Measurements from ENCODE around the gene MRPS18B. TPM values are rescaled to one million over a fixed set of nuclear protein-coding genes. Genes with fewer than 3 reads are reported as not detected.
A peak's percentile ranks its signal among the peaks of the same experiment; 100 is the strongest.

Gene MRPS18B
- total and polyA plus RNA-seq, 11 donors: 84.2 to 219 (median 122) TPM

DNA sequence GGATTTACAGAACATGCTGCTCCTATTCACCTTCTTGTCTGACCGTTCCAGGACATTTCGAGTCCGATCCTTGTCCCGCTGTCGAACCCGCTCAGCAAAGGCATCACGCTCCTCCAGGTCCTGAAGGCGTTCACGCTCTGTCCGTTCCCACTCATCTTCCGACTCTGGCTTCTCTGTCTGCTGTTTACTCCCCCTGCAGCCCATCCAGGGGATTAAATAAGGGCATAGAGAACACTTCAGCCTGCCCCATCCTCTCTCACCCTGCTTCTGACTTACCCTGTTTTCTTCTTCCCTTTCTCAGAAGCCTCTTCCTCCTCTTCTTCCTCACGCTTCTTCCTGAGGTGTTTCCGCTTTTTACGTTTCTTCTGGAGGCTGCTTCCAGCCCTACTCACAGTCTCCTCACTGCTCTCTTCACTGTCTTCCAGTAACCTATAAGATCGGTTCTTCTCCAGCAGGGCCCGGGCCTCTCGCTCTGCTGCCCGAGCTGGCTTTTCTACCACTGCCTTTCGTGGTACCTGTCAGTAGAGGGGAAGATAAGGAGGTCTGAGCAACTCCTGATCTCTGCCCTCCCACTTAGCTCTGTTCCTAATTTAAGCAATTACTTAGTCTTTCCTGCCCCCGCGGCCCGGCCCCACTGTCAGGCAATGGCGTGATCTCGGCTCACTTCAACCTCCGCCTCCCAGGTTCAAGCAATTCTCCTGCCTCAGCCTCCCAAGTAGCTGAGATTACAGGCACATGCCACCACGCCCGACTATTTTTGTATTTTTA lies 53.3 kb downstream of the MRPS18B start:
- Histone ChIP-seq H3K4me1 (peaks cover 0 to 24% (median 15%) of the 10 kb centered on the region in 12 donors), H3K27me3 (no peaks in the 10 kb centered on the region), H3K27ac (no peak overlapping the region), H3K9me3 (no peaks in the 10 kb centered on the region), H3K36me3 (peaks cover 0 to 57% (median 53%) of the 10 kb centered on the region in 9 donors), H3K4me3 (peak overlapping the region in 1 of 12 donors; percentile 76)
- no peak for TF ChIP-seq POLR2A (IDR thresholded peaks at IDR 0.05)
- TF ChIP-seq, protein P1, sequence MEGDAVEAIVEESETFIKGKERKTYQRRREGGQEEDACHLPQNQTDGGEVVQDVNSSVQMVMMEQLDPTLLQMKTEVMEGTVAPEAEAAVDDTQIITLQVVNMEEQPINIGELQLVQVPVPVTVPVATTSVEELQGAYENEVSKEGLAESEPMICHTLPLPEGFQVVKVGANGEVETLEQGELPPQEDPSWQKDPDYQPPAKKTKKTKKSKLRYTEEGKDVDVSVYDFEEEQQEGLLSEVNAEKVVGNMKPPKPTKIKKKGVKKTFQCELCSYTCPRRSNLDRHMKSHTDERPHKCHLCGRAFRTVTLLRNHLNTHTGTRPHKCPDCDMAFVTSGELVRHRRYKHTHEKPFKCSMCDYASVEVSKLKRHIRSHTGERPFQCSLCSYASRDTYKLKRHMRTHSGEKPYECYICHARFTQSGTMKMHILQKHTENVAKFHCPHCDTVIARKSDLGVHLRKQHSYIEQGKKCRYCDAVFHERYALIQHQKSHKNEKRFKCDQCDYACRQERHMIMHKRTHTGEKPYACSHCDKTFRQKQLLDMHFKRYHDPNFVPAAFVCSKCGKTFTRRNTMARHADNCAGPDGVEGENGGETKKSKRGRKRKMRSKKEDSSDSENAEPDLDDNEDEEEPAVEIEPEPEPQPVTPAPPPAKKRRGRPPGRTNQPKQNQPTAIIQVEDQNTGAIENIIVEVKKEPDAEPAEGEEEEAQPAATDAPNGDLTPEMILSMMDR (IDR thresholded peaks at IDR 0.05): no peak
- ATAC-seq (no peak), DNase-seq (no peak)
- 80 to 85% (median 84%) methylated on average over 27 of the region's 27 CpGs for WGBS, 4 donors
- intact Hi-C loops (cut with DNase I): loop anchor here in 9 of 10 donors (5.0 to 10.0 kb wide), 6 partner anchors 54 to 204 kb away; partner anchors contain the start of genes HLA-E (in 3 of the 9), MRPS18B (in 1 of the 9) and PPP1R10 (in 1 of the 9)

DNA sequence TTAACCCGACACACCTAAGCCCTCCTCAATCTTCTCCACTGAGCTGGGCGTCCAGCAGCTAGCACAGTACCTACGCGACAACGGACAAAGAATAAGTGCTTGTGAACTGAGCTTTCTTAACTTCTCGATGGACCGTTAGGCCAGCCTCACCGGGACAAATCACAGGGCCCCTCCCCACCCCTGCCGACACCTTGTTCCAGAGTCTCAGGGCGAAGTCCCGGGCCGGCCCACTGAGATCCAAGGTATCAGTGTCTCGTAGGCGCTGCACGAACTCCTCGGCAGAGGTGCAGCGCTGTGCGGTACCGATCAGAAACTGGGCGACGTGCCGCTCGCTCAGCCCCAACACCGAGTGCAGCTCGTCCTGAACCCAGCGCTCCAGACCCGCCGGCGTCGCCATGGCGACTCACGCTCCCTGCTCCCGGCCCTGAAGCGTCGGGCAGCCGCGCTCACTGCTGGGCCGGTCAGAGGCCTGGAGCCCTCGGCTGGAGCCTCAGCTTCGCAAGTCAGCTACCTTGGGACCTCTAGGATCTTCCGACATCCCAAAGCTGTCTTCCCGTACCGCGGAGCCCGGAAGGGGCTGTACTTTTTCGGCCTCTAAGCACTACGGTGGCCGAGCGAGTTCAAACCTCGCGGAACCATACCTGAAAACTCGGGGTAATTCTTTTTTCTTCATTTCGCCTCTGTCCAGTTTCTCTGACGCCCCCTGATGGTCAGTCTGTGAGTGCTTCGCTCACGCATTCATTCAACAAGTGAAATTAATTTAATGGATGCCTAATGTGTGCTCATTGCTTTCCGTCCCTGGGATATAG lies 55.0 kb downstream of the MRPS18B start, which contains the start of gene DHX16:
DHX16 (minus strand) TSS at position 562 of the 809 bp plus-strand sequence; CDS start at position 397, 165 bp downstream.
- DNase-seq (peak; percentile 97 to 98 (median 97)), ATAC-seq (peak; percentile 64 to 93 (median 91))
- H3K4me1 ChIP-seq: peaks cover 0 to 24% (median 15%) of the 10 kb centered on the region in 12 donors
- peak within 1 kb of the TSS in 11 of 12 donors; percentile 66 to 85 (median 79) for H3K27ac ChIP-seq
- intact Hi-C loops (cut with DNase I): loop anchor here in 9 of 10 donors (5.0 to 10.0 kb wide), 6 partner anchors 55 to 202 kb away; partner anchors contain the start of genes HLA-E (in 3 of the 9), MRPS18B (in 1 of the 9) and PPP1R10 (in 1 of the 9)
- no peaks in the 10 kb centered on the region for H3K9me3 ChIP-seq
- 0 to 1% (median 0%) methylated on average over 37 to 57 of the region's 57 CpGs for WGBS, 4 donors
- peak within 1 kb of the TSS; percentile 76 to 98 (median 94) for H3K4me3 ChIP-seq
- H3K36me3 ChIP-seq: peaks cover 0 to 57% (median 52%) of the 10 kb centered on the region in 9 donors
- H3K27me3 ChIP-seq: no peaks in the 10 kb centered on the region
- TF ChIP-seq, protein P1 (IDR thresholded peaks at IDR 0.05): peak; percentile 77 to 97 (median 85)
- peak in 1 of 2 donors; percentile 48 for TF ChIP-seq POLR2A (IDR thresholded peaks at IDR 0.05)

MicroRNAs within 50 kb of the gene (microRNA counts, 767-probe panel; counts per million panel counts)
- microRNA hsa-miR-877-5p: 0 to 71.6 counts per million in 2 donors

Small RNA genes within 50 kb of the gene (microRNA-seq; reads per million reads assigned to microRNA genes)
- 18.6 to 59.5 (median 40.4) reads per million in 4 donors for gene MIR877

Other genes with a start within 250 kb of the MRPS18B start
- 100 to 1,000 TPM in 8 of 9 donors, 10 to 100 TPM in 1; 96.1 to 560 (median 162) TPM for gene HLA-E, start 128.3 kb upstream of the MRPS18B start, total RNA-seq
- 100 to 1,000 TPM; 160 to 200 TPM for gene HLA-E, start 128.3 kb upstream of the MRPS18B start, polyA plus RNA-seq
- gene GNL1, start 61.4 kb upstream of the MRPS18B start, total RNA-seq: 10 to 100 TPM in 8 of 9 donors, 1 to 10 TPM in 1; 9.1 to 32.4 (median 17.4) TPM
- gene GNL1, start 61.4 kb upstream of the MRPS18B start, polyA plus RNA-seq: 10 to 100 TPM; 17.7 to 33.5 TPM
- gene PRR3, start 60.5 kb upstream of the MRPS18B start, total RNA-seq: 1 to 10 TPM; 1.9 to 4.5 (median 2.9) TPM
- 1 to 10 TPM; 3.4 to 3.6 TPM for gene PRR3, start 60.5 kb upstream of the MRPS18B start, polyA plus RNA-seq
- 10 to 100 TPM; 35.1 to 49.0 (median 39.8) TPM for gene ABCF1, start 46.4 kb upstream of the MRPS18B start, total RNA-seq
- 10 to 100 TPM; 28.0 to 76.8 TPM for gene ABCF1, start 46.4 kb upstream of the MRPS18B start, polyA plus RNA-seq
- 10 to 100 TPM; 21.7 to 44.9 (median 29.9) TPM for gene PPP1R10, start 597 bp upstream of the MRPS18B start, total RNA-seq
- gene PPP1R10, start 597 bp upstream of the MRPS18B start, polyA plus RNA-seq: 1 to 10 TPM; 9.4 to 9.6 TPM
- 1 to 10 TPM; 1.1 to 7.0 (median 3.3) TPM for gene ATAT1, start 9.0 kb downstream of the MRPS18B start, total RNA-seq
- 1 to 10 TPM; 2.7 to 3.5 TPM for gene ATAT1, start 9.0 kb downstream of the MRPS18B start, polyA plus RNA-seq
- 10 to 100 TPM; 27.9 to 58.9 (median 47.4) TPM for gene C6orf136, start 29.3 kb downstream of the MRPS18B start, total RNA-seq
- gene C6orf136, start 29.3 kb downstream of the MRPS18B start, polyA plus RNA-seq: 10 to 100 TPM; 46.0 to 79.3 TPM
- gene DHX16, start 55.2 kb downstream of the MRPS18B start, total RNA-seq: 10 to 100 TPM; 17.6 to 26.1 (median 21.0) TPM
- gene DHX16, start 55.2 kb downstream of the MRPS18B start, polyA plus RNA-seq: 10 to 100 TPM; 16.1 to 39.4 TPM
- gene PPP1R18, start 68.8 kb downstream of the MRPS18B start, total RNA-seq: 10 to 100 TPM; 11.9 to 77.2 (median 18.5) TPM
- 10 to 100 TPM; 19.4 to 21.8 TPM for gene PPP1R18, start 68.8 kb downstream of the MRPS18B start, polyA plus RNA-seq
- gene NRM, start 73.1 kb downstream of the MRPS18B start, total RNA-seq: 1 to 10 TPM; 2.2 to 9.6 (median 3.9) TPM
- 1 to 10 TPM; 5.6 to 8.6 TPM for gene NRM, start 73.1 kb downstream of the MRPS18B start, polyA plus RNA-seq
- 10 to 100 TPM; 10.6 to 25.0 (median 17.5) TPM for gene MDC1, start 99.4 kb downstream of the MRPS18B start, total RNA-seq
- gene MDC1, start 99.4 kb downstream of the MRPS18B start, polyA plus RNA-seq: 10 to 100 TPM in 1 of 2 donors, 1 to 10 TPM in 1; 8.6 to 13.9 TPM
- gene TUBB, start 102.5 kb downstream of the MRPS18B start, total RNA-seq: 100 to 1,000 TPM; 183 to 474 (median 238) TPM
- gene TUBB, start 102.5 kb downstream of the MRPS18B start, polyA plus RNA-seq: 100 to 1,000 TPM; 195 to 497 TPM
- 100 to 1,000 TPM; 166 to 282 (median 211) TPM for gene FLOT1, start 124.8 kb downstream of the MRPS18B start, total RNA-seq
- gene FLOT1, start 124.8 kb downstream of the MRPS18B start, polyA plus RNA-seq: 100 to 1,000 TPM; 291 to 310 TPM
- gene IER3, start 126.7 kb downstream of the MRPS18B start, total RNA-seq: 100 to 1,000 TPM in 2 of 9 donors, 10 to 100 TPM in 6, 1 to 10 TPM in 1; 8.7 to 127 (median 69.8) TPM
- gene IER3, start 126.7 kb downstream of the MRPS18B start, polyA plus RNA-seq: 100 to 1,000 TPM in 1 of 2 donors, 10 to 100 TPM in 1; 33.3 to 119 TPM